Measurements from ENCODE around the gene TRIM29. TPM values are rescaled to one million over a fixed set of nuclear protein-coding genes. Genes with fewer than 3 reads are reported as not detected.

Gene TRIM29, protein sequence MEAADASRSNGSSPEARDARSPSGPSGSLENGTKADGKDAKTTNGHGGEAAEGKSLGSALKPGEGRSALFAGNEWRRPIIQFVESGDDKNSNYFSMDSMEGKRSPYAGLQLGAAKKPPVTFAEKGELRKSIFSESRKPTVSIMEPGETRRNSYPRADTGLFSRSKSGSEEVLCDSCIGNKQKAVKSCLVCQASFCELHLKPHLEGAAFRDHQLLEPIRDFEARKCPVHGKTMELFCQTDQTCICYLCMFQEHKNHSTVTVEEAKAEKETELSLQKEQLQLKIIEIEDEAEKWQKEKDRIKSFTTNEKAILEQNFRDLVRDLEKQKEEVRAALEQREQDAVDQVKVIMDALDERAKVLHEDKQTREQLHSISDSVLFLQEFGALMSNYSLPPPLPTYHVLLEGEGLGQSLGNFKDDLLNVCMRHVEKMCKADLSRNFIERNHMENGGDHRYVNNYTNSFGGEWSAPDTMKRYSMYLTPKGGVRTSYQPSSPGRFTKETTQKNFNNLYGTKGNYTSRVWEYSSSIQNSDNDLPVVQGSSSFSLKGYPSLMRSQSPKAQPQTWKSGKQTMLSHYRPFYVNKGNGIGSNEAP
- 24.4 to 26.6 TPM (median 25.6 TPM) in 5 replicates for total RNA-seq (2022; extraction: Qiagen RNA extraction)

DNA sequence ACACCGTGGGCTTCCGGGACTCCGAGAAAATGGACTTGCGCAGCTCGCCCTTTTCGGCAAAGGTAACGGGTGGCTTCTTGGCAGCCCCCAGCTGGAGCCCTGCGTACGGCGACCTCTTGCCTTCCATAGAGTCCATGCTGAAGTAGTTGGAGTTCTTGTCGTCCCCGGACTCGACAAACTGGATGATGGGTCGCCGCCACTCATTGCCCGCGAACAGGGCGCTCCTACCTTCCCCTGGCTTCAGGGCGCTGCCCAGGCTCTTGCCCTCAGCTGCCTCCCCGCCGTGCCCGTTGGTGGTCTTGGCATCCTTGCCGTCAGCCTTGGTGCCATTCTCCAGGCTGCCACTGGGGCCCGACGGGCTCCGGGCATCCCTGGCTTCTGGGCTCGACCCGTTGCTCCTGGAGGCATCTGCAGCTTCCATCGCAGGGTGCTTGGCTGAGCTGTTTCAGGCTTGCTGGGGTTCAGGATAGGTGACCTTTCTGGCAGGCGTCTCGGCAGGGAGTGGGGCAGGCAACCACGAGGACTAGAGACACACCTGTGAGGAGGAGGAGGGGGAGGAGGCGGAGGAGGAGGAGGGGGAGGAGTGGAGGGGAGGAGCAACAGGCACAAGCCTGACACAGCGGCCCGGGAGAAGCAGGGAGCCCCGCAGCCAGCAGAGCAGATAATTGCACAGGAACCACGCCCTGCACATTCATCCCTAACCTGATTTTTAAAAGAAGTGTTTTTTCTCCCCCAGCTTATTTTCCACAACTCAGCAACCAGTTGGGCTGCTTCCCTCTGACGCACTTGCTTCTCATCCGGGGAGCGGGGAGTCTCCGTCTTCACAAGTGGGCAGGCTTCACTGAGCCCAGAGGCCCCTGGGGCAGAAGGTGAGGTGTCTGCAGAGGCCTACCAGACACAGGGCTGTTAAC is at the start of gene TRIM29:
TRIM29 (minus strand) TSS at position 503 of the 911 bp plus-strand sequence; CDS start at position 421, 82 bp downstream.

Other genes with a start within 250 kb of the TRIM29 start
- gene OAF, start 72.9 kb upstream of the TRIM29 start, total RNA-seq (2022; extraction: Qiagen RNA extraction): 7.5 to 11.0 TPM (median 10.5 TPM) in 5 replicates
- gene POU2F3, start 102.0 kb upstream of the TRIM29 start, total RNA-seq (2022; extraction: Qiagen RNA extraction): not detected in 5 replicates
- gene TLCD5, start 187.2 kb upstream of the TRIM29 start, total RNA-seq (2022; extraction: Qiagen RNA extraction): 5.3 to 8.1 TPM (median 7.3 TPM) in 5 replicates
- gene ARHGEF12, start 198.3 kb upstream of the TRIM29 start, total RNA-seq (2022; extraction: Qiagen RNA extraction): 11.1 to 19.5 TPM (median 14.2 TPM) in 5 replicates